Peyer's patch (tissue), 4 donors: Measurements from ENCODE around the gene CABP5. TPM values are rescaled to one million over a fixed set of nuclear protein-coding genes. Genes with fewer than 3 reads are reported as not detected.

Source experiments
- DNase-seq, 3 donors: peaks; one replicate each; pipeline ENCODE4 v3.0.0-alpha.2; 2017 to 2019
- H3K27ac ChIP-seq, 4 donors: fragments of 200-600 bp; sonication (generic); one replicate each; pipeline ENCODE4 v1.5.1; 2016 to 2019
- H3K27me3 ChIP-seq, 2 donors: fragments of 200-600 bp; sonication (generic); one replicate each; pipeline ENCODE4 v1.5.1; 2019
- H3K36me3 ChIP-seq, 3 donors: fragments of 200-600 bp; sonication (generic); one replicate each; pipeline ENCODE4 v1.5.1; 2016 to 2019
- H3K4me1 ChIP-seq, 4 donors: fragments of 200-600 bp; sonication (generic); one replicate each; pipeline ENCODE4 v1.5.1; 2016 to 2019
- H3K4me3 ChIP-seq, 4 donors: fragments of 200-600 bp; sonication (generic); 1 replicate in 3 of 4; 2 replicates in 1 of 4; pipeline ENCODE4 v1.5.1; 2016 to 2019; ENCODE audit warnings: mild to moderate bottlenecking in 1 of 4
- H3K9me3 ChIP-seq, 4 donors: fragments of 200-600 bp; sonication (generic); one replicate each; pipeline ENCODE4 v1.5.1; 2016 to 2019; ENCODE audit warnings: mild to moderate bottlenecking in 1 of 4
- POLR2A ChIP-seq, 2 donors: fragments of 450-650 bp; IDR thresholded peaks; one replicate each; pipeline ENCODE4 v1.5.1; 2017; ENCODE audit warnings: antibody characterized with exemption in 2 of 2, mild to moderate bottlenecking in 2 of 2, moderate library complexity in 2 of 2
- total RNA-seq, 4 donors: library from RNA; depleted of rRNA; stranded (reverse); fragments of >200 nt; gene quantifications; one replicate each; pipeline ENCODE4 v1.1.0, GENCODE V29; 2016
- TF ChIP-seq, protein P1 (sequence below), 6 experiments: fragments of 450-650 bp in 4 of 6; fragments of 200-600 bp in 2 of 6; sonication (generic) in 1 of 6; IDR thresholded peaks; one replicate each; pipeline ENCODE4 v1.5.1; 2017 to 2019; ENCODE audit warnings: antibody characterized with exemption in 6 of 6, mild to moderate bottlenecking in 3 of 6, moderate library complexity in 1 of 6

Gene CABP5
- total RNA-seq, 4 donors from 2014 or later: not detected

DNA sequence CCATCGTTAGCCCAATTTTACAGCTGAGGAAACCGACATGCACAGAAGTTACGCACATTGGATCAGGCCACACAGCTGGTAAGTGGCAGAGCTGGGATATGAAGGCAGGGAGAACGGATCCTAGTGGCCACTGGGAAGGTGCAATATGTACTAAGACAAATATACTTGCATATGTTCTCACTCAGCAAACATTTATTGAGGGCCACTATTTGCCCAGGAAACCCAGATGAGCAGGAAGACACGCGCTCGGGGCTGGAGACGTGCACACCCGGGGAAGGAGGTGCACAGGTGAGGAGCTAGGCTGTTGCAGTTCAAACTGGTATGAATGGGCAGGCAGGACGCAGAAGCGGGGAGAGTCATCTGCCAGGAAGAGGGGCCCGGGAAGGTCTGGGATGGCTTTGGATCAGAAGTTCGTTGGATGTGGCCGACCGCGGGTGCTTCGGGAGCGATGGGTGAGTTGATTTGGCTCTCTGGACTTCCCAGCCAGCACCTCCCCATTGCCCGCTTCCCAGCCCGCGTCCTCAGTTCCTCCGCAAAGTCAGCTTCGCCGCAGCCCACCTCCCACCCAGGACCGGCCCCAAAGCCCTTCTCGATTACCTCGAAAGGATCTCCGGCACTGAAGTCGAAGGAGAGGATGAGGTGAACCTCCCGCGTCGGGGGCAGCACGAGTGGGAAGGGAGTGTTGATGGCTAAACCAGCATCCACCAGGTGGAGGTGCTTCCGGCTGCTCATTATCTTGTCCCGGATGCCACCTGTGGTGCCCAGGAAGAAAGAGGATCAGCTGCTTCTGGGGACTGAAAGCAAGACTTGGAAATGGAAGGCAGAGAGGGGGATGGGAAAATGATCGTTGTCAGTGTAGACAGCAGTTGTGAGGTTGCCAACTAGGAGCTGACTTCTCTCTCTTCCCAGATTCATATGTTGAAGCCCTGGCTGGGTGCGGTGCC is 17.8 kb upstream of the CABP5 start:
- Histone ChIP-seq H3K36me3 (no peaks in the 10 kb centered on the region), H3K27me3 (no peaks in the 10 kb centered on the region), H3K4me3 (no peak overlapping the region), H3K4me1 (no peaks in the 10 kb centered on the region), H3K27ac (no peak overlapping the region), H3K9me3 (no peaks in the 10 kb centered on the region)
- no peak for DNase-seq
- TF ChIP-seq, protein P1, sequence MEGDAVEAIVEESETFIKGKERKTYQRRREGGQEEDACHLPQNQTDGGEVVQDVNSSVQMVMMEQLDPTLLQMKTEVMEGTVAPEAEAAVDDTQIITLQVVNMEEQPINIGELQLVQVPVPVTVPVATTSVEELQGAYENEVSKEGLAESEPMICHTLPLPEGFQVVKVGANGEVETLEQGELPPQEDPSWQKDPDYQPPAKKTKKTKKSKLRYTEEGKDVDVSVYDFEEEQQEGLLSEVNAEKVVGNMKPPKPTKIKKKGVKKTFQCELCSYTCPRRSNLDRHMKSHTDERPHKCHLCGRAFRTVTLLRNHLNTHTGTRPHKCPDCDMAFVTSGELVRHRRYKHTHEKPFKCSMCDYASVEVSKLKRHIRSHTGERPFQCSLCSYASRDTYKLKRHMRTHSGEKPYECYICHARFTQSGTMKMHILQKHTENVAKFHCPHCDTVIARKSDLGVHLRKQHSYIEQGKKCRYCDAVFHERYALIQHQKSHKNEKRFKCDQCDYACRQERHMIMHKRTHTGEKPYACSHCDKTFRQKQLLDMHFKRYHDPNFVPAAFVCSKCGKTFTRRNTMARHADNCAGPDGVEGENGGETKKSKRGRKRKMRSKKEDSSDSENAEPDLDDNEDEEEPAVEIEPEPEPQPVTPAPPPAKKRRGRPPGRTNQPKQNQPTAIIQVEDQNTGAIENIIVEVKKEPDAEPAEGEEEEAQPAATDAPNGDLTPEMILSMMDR (IDR thresholded peaks at IDR 0.05): no peak
- TF ChIP-seq POLR2A (IDR thresholded peaks at IDR 0.05): no peak

DNA sequence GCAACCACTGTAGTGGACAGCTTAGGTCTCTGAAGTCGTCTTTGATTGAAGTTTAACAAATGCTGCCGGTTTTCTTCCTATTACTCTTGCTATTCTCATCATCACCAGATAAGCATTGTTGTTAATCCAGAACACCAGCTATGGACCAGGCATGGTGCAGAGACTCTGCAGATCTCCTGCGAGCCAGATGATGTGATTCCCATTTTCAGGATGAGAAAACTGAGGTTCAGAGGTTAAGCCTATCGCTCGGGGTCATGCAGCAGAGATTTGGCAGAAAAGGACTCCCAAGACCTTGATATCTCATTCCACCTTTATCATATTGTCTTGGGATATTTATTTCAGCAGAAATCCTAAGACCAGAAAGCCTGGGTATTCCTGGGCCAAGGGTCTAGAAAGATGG is 16.5 kb upstream of the CABP5 start:
- no peak for DNase-seq
- no peak for TF ChIP-seq POLR2A (IDR thresholded peaks at IDR 0.05)
- TF ChIP-seq, protein P1 (IDR thresholded peaks at IDR 0.05): no peak
- Histone ChIP-seq H3K4me1 (no peaks in the 10 kb centered on the region), H3K4me3 (no peak overlapping the region), H3K36me3 (no peaks in the 10 kb centered on the region), H3K9me3 (no peaks in the 10 kb centered on the region), H3K27ac (no peak overlapping the region), H3K27me3 (no peaks in the 10 kb centered on the region)

DNA sequence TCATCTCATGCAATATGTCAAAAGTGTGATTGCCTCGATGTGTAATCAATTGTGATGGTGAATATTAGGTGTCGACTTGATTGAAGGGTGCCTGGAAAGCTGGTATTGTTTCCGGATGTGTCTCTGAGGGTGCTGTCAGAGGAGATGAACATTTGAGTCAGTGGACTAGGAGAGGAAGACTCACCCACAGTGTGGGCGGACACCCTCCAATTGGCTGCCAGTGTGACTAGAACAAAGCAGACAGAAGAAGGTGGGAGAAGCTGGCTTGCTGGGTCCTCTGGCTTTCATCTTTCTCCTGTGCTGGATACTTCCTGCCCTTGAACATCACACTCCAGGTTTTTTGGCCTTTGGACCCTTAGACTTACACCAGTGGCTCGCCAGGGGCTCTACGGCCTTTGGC is 15.5 kb upstream of the CABP5 start:
- H3K4me3 ChIP-seq: no peak overlapping the region
- H3K36me3 ChIP-seq: no peaks in the 10 kb centered on the region
- TF ChIP-seq POLR2A (IDR thresholded peaks at IDR 0.05): no peak
- TF ChIP-seq, protein P1 (IDR thresholded peaks at IDR 0.05): no peak
- H3K27me3 ChIP-seq: no peaks in the 10 kb centered on the region
- H3K27ac ChIP-seq: no peak overlapping the region
- H3K9me3 ChIP-seq: no peaks in the 10 kb centered on the region
- no peaks in the 10 kb centered on the region for H3K4me1 ChIP-seq
- no peak for DNase-seq

DNA sequence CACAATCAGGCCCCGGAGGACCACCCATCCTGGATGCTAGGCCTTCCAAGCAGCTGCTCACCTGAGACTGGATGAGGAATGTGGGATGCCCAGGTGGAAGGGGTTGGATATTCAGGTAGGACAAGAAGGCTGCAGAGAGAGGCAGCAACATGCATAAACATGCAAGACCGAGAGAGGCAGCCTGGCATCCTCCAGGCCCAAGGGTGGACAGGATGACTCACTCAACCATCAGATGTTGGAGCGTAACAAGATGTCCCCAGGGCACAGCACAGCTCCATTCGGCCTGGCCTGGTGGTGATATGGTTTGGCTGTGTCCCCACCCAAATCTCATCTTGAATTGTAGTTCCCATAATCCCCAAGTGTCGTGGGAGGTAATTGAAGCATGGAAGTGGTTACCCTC is 10.0 kb upstream of the CABP5 start:
- Histone ChIP-seq H3K9me3 (no peaks in the 10 kb centered on the region), H3K4me1 (no peaks in the 10 kb centered on the region), H3K27ac (no peak overlapping the region), H3K36me3 (no peaks in the 10 kb centered on the region), H3K27me3 (no peaks in the 10 kb centered on the region), H3K4me3 (no peak overlapping the region)
- no peak for TF ChIP-seq POLR2A (IDR thresholded peaks at IDR 0.05)
- TF ChIP-seq, protein P1 (IDR thresholded peaks at IDR 0.05): no peak
- no peak for DNase-seq

DNA sequence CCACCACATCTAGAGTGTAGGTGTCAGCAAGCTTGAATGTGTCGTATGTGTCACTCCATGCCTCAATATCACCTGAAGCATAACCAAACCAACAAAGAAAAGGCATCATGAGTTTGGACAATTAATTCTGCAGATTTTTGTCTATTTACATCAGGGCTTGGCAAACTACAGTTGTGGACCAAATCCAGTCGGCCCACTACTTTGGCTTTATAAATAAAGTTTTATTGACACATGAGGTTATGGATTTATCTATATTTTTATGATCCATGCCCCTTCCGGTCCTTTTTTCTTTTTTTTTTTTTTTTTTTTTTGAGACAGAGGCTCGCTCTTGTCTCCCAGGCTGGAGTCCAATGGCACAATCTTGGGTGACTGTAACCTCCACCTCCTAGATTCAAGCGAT is 9.2 kb upstream of the CABP5 start:
- H3K4me3 ChIP-seq: no peak overlapping the region
- H3K36me3 ChIP-seq: no peaks in the 10 kb centered on the region
- H3K27me3 ChIP-seq: no peaks in the 10 kb centered on the region
- no peaks in the 10 kb centered on the region for H3K9me3 ChIP-seq
- no peak for DNase-seq
- TF ChIP-seq, protein P1 (IDR thresholded peaks at IDR 0.05): no peak
- no peak for TF ChIP-seq POLR2A (IDR thresholded peaks at IDR 0.05)
- H3K27ac ChIP-seq: no peak overlapping the region
- H3K4me1 ChIP-seq: no peaks in the 10 kb centered on the region
